Mucosa of descending colon (tissue), 3 donors: ENCODE measurements around the gene CEP104. TPM values are rescaled to one million over a fixed set of nuclear protein-coding genes. Genes with fewer than 3 reads are reported as not detected.
A peak's percentile ranks its signal among the peaks of the same experiment; 100 is the strongest.

ENCODE experiments used
- ATAC-seq: fragments of 200-7000 bp; cut with Tn5 transposase; one replicate; pipeline ENCODE4 v1.9.1; 2020; ENCODE audit warnings: mild to moderate bottlenecking, moderate library complexity
- DNase-seq, 3 donors: peaks; one replicate each; pipeline ENCODE4 v3.0.0-alpha.2; 2020
- H3K36me3 ChIP-seq: fragments of 200-600 bp; one replicate; pipeline ENCODE4 v1.8.0; 2021; ENCODE audit warnings: low read depth, mild to moderate bottlenecking
- H3K4me1 ChIP-seq: fragments of 200-600 bp; one replicate; pipeline ENCODE4 v1.8.0; 2021; ENCODE audit warnings: low read depth, mild to moderate bottlenecking
- H3K4me3 ChIP-seq: fragments of 200-600 bp; one replicate; pipeline ENCODE4 v1.8.0; 2021; ENCODE audit warnings: mild to moderate bottlenecking
- H3K9me3 ChIP-seq: fragments of 200-600 bp; one replicate; pipeline ENCODE4 v1.8.0; 2021; ENCODE audit warnings: mild to moderate bottlenecking
- intact Hi-C, 2 donors: fragments of 100-400 bp; cut with DNase I in 1 of 2; cut with micrococcal nuclease in 1 of 2; formaldehyde crosslinking; loops; one replicate each; pipeline versions ENCODE4 v1.11.0 to v1.11.1; 2022; cut with DNase I, micrococcal nuclease
- total RNA-seq, 3 donors: library from RNA; stranded (reverse); fragmentation: NEBNext Ultra II Directional in 2 of 3; extraction: Animal tissue kit (Norgen Biotek cat#: 25700) in 2 of 3; gene quantifications; one replicate each; pipeline versions ENCODE4 v1.2.1 to v1.2.4, GENCODE V29; 2021 to 2023
- TF ChIP-seq, protein P1 (sequence below): fragments of 200-600 bp; IDR thresholded peaks from one replicate; pipeline ENCODE4 v1.8.0; 2022; ENCODE audit warnings: antibody characterized with exemption, mild to moderate bottlenecking
- donor health status: DM: no; HTN: no; CAD: no; lungs with moderate emphysema.
- donor health status: DM: no; HTN: no; CAD: no.
- donor health status: DM: no; HTN: yes; CAD: no.

CEP104 gene
- total RNA-seq, 3 donors from 2014 or later = 33.4 to 62.0 (median 36.1) TPM

DNA sequence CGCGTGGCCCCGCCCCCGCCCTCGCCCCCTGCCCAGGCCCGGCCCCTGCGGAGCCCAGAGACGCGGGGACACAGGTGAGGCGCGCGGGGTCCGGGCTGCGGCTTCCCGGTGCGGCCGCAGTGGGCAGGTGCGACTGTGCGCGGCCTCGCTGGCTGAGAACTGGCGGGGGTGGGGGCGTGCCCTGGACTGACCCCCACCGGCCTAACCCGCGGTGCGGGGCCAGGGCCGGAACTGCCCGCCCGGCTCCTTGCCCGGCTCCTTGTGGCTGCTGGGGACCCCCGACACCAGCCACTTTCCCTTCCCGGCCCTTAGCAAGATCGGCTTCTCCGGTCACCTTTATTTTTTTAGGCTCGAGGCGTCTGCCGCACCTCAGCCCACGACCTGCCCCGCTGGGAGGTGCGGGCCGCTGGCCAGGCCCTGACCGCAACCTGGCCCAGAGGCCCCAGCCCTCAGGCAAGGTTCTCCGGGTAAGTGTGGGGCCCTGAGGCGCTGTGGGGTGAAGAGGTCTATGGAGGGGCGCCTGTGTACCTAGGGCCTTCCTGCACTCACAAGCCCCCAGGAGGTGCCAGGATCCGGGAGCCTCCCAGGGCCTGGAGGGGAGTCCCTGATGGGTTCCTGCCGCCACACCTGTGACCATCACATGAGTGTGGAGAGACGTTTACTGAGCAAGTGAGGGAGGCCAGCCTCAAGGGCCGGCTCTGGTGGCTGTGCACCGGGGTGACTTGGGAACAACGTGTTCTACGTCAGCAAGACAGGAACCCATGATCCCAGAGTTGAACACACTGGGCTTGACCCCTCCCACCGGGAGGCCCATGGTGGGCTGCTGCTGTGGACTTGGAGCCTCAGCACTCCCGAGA, 84.1 kb downstream of the CEP104 start, which contains the start of gene SMIM1:
SMIM1 (plus strand) TSS at position 35 of the 857 bp plus-strand sequence. CDS start 2,625 bp downstream, outside the sequence.
- TF ChIP-seq, protein P1, sequence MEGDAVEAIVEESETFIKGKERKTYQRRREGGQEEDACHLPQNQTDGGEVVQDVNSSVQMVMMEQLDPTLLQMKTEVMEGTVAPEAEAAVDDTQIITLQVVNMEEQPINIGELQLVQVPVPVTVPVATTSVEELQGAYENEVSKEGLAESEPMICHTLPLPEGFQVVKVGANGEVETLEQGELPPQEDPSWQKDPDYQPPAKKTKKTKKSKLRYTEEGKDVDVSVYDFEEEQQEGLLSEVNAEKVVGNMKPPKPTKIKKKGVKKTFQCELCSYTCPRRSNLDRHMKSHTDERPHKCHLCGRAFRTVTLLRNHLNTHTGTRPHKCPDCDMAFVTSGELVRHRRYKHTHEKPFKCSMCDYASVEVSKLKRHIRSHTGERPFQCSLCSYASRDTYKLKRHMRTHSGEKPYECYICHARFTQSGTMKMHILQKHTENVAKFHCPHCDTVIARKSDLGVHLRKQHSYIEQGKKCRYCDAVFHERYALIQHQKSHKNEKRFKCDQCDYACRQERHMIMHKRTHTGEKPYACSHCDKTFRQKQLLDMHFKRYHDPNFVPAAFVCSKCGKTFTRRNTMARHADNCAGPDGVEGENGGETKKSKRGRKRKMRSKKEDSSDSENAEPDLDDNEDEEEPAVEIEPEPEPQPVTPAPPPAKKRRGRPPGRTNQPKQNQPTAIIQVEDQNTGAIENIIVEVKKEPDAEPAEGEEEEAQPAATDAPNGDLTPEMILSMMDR = no peak
- DNase-seq (peak in 2 of 3 donors; percentile 17 to 58), ATAC-seq (no peak)
- Histone ChIP-seq H3K4me1 (peaks cover 25% of the 10 kb centered on the region), H3K36me3 (no peaks in the 10 kb centered on the region), H3K9me3 (no peaks in the 10 kb centered on the region), H3K4me3 (peak within 1 kb of the TSS; percentile 19)
- intact Hi-C loops = no loop called here

DNA sequence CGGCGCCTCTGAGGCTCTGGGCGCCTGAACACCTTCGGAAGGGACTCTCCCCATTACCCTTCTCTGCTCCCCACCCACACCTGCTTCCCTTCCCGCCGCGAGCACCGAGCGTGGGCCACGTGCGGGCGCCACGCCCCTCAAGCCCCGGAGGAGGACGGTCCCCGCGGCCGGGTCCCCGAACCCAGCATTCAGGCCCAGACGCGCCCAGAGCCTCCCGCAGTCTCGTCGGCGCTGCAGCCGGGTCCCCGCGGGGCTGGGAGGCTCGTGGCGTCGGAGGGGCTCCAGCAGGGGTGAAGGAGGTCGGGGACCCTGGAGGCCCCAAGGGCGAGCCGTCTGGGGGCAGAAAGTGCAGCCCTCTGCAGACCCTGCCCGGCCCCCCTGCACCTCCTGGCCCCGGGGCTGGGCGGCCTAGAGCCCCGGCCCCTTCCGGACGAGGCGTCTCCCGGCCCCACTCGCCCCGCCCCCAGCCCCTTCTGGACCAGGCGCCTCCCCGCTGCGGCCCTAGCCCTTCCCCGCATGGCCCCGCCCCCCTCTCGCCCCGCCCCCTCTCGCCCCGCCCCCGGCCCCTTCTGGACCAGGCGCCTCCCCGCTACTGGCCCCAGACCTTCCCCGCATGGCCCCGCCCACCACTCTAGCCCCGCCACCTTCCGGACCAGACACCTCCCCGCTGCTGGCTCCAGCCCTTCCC, 84.8 kb downstream of the CEP104 start:
- TF ChIP-seq, protein P1 = no peak
- ATAC-seq = peak; percentile 85
- intact Hi-C loops = no loop called here

DNA sequence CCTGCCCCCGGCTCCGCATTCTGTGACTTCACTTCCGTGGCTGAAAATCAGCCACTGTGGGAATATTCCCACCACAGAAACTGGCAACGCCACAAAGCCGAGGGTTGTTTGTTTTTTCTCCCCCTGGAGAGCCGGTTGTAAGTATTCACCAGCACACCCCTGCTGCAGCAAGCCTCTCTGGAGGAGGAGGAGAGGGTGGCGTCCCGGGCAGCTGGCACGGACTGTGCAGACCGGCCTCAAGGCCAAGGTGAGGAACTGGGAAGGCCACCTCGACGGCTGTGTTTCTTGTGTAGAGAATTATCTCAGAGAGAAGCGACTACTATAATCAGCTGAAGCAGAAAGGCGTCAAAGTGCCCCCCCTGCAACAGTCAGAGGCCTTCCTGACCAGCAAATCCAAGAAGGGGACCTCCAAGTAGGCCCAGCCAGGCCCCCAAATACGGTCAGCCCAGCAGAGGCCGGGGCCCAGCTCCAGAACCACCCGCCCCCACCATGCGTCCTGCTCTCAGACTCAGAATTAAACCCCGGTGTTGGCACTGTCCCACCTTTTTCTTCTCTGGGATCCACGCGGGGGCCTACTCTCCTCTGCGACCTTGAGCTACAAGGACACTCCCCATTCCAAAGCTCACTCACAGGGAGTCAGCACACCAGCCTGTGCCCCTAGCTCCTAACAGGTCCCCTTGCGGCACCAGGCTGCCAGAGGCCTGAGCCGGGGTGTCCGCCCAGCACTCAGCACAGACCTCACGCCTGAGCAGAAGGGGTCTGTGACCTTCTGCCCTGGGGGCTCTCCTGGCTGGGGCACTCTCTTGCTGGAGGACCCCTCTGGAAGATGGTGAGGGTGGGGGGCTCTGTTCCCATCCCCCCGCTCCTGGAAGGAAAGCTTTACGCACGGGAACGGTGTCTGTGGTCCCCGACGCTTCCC, 85.6 kb downstream of the CEP104 start:
- DNase-seq (peak in 1 of 3 donors; percentile 59), ATAC-seq (no peak)
- Histone ChIP-seq H3K4me3 (no peak overlapping the region), H3K4me1 (peaks cover 24% of the 10 kb centered on the region), H3K9me3 (no peaks in the 10 kb centered on the region), H3K36me3 (no peaks in the 10 kb centered on the region)
- intact Hi-C loops = no loop called here
- TF ChIP-seq, protein P1 = no peak

More for the DNA sequence above, 84.8 kb downstream of the CEP104 start:
- no peaks in the 10 kb centered on the region for H3K9me3 ChIP-seq
- H3K4me1 ChIP-seq = peaks cover 25% of the 10 kb centered on the region
- peak; percentile 93 to 96 (median 93) for DNase-seq
- no peaks in the 10 kb centered on the region for H3K36me3 ChIP-seq
- H3K4me3 ChIP-seq = peak overlapping the region; percentile 19

DNA sequence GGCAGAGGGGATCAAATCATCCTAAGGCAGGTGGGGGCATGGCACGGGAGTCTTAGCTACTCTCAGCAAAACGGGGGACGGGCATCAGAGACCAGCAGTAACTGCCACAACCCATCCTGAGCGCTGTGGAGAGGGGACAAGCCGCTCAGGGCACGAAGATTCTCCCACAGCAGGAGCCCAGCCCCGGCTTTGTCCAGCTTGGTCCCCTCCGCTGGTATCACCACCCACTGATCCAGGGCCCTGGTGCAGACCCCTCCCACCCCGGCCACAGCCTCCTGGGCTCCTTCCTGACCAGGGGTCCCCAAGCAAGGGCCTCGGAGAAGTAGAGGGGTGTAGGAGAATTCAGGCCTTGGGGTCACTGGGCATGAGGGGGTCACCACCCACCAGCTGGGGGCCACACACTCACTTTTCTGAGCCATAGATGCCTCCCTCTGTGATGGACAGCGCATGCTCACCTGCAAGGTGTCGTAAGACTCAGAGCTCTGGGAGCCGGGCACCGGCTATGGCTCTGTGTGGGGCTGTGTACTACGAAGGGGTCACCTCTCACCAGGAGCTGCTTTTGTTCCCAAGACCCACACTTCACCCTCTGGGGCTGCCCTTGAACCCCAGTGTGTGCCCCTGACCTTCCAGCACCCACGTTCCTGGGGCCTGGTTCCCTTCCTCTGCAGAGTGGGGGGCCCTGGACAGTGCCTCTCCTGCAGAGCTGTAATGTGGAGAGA, 86.8 kb downstream of the CEP104 start:
- Histone ChIP-seq H3K4me3 (no peak overlapping the region), H3K4me1 (peaks cover 14% of the 10 kb centered on the region), H3K9me3 (no peaks in the 10 kb centered on the region), H3K36me3 (no peaks in the 10 kb centered on the region)
- TF ChIP-seq, protein P1 = no peak
- intact Hi-C loops = no loop called here
- ATAC-seq = no peak
- peak in 1 of 3 donors; percentile 24 for DNase-seq
